ENCODE data around the gene STX16. TPM values are rescaled to one million over a fixed set of nuclear protein-coding genes. Genes with fewer than 3 reads are reported as not detected.

Gene STX16
- total RNA-seq, 1 experiment from 2014 or later, result 89.1 TPM

DNA sequence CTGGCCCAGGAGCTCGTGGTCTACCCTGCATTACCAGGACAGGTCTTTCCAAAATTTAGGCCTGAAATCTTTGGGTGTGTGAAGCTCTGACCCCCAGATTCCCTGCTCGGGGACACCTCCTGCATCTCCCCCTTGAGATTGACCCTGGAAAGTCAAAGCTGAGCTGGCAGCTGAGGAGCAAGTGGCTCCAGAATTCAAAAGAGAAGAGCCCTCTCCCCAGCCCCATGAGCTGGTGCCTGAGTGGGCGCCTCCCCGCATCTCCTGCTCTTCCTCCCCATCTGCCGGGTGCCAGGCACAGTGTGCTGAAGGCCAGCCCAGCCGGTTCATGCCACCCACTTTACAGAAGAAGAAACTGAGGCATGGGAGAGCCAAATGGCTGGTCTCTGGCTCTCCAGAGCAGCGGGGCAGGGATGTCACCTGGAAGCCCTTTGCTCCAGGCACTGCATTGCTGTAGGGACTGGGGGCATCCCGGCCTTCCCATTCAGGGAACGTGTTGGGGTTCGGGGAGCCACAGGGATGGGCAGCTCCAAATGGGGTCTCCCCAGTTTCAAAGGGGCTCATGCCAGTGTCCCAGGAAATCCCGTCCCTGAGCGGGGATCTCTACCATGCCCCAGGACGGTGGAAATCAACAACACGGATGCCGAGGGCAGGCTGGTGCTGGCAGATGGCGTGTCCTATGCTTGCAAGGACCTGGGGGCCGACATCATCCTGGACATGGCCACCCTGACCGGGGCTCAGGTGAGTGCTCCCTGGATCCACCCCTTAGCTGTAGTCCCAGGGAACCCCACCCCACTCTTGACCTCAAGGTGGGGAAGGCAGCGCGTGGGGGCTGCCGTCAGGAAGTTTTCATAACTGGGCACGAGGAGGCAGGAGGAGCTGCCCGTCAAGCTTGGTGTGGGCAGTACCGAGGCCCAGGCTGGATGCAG is 62.0 kb downstream of the STX16 start:
- DNase-seq (ENCODE audit: low spot score) (peak; percentile 9), ATAC-seq (no peak)
- ChIA-PET CTCF (interaction anchor here (0.5 kb wide), 1 partner anchor 58 kb away, joined by 3 read pairs; no protein-coding TSS in a partner anchor), POLR2A (no interaction called here)
- Mint-ChIP-seq H3K9me3 (no peaks in the 10 kb centered on the region), H3K27ac (no peak overlapping the region), H3K27me3 (ENCODE audit: low read depth) (no peaks in the 10 kb centered on the region), H3K36me3 (peaks cover 5% of the 10 kb centered on the region; the same call in 1 of the 2 replicates), H3K4me3 (no peak overlapping the region), H3K4me1 (no peaks in the 10 kb centered on the region)
- TF ChIP-seq, protein P1, sequence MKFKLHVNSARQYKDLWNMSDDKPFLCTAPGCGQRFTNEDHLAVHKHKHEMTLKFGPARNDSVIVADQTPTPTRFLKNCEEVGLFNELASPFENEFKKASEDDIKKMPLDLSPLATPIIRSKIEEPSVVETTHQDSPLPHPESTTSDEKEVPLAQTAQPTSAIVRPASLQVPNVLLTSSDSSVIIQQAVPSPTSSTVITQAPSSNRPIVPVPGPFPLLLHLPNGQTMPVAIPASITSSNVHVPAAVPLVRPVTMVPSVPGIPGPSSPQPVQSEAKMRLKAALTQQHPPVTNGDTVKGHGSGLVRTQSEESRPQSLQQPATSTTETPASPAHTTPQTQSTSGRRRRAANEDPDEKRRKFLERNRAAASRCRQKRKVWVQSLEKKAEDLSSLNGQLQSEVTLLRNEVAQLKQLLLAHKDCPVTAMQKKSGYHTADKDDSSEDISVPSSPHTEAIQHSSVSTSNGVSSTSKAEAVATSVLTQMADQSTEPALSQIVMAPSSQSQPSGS (CRISPR knock-in tag; IDR thresholded peaks at IDR 0.05; ENCODE audit: borderline replicate concordance, low read depth), result no peak
- no peak for TF ChIP-seq GTF2I (CRISPR knock-in tag; conservative IDR thresholded peaks at IDR 0.05)
- TF ChIP-seq ZNF219 (CRISPR knock-in tag; IDR thresholded peaks at IDR 0.05; ENCODE audit: borderline replicate concordance), result no peak
- TF ChIP-seq ELF4 (CRISPR knock-in tag; IDR thresholded peaks at IDR 0.05; ENCODE audit: low read depth), result no peak
- no peak for TF ChIP-seq CREB1 (CRISPR knock-in tag; IDR thresholded peaks at IDR 0.05)
- TF ChIP-seq ZNF232 (CRISPR knock-in tag; IDR thresholded peaks at IDR 0.05), result no peak
- TF ChIP-seq IRF1 (CRISPR knock-in tag; IDR thresholded peaks at IDR 0.05), result no peak
- no peak for TF ChIP-seq ESRRA (CRISPR knock-in tag; IDR thresholded peaks at IDR 0.05; ENCODE audit: borderline replicate concordance)
- TF ChIP-seq ATF3 (CRISPR knock-in tag; conservative IDR thresholded peaks at IDR 0.05), result no peak
- no peak for TF ChIP-seq SOX15 (CRISPR knock-in tag; IDR thresholded peaks at IDR 0.05)

DNA sequence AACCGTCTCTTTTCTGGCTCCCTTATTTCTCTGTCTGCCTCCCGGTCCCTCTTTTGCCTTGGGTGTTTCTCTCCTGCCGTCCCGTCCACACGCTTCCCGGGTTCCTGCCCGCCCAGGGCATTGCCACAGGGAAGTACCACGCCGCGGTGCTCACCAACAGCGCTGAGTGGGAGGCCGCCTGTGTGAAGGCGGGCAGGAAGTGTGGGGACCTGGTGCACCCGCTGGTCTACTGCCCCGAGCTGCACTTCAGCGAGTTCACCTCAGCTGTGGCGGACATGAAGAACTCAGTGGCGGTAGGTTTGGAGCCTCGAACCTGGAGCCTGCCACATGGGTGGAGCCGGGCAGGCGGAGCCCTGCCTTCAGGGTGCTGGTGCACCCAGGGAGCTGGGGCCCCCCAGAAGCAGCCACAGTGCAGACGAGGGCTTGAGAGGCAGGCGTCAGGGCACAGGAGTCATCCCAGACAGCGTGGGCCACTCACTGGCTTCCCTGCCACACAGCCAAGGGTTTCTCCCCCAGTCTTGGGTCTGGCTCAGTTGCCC is 62.8 kb downstream of the STX16 start:
- Mint-ChIP-seq H3K27me3 (ENCODE audit: low read depth) (no peaks in the 10 kb centered on the region), H3K9me3 (no peaks in the 10 kb centered on the region), H3K36me3 (peaks cover 4% of the 10 kb centered on the region; the same call in 1 of the 2 replicates), H3K4me1 (0 out of 2 replicates have a peak, but pooled peaks cover 1% of the 10 kb centered on the region), H3K27ac (peak overlapping the region; percentile 24), H3K4me3 (no peak overlapping the region)
- POLR2A ChIA-PET, result no interaction called here
- no peak for TF ChIP-seq RELA (CRISPR knock-in tag; IDR thresholded peaks at IDR 0.05; ENCODE audit: borderline replicate concordance)
- TF ChIP-seq E2F5 (CRISPR knock-in tag; IDR thresholded peaks at IDR 0.05), result no peak
- no peak for TF ChIP-seq ELF4 (CRISPR knock-in tag; IDR thresholded peaks at IDR 0.05; ENCODE audit: low read depth)
- no peak for TF ChIP-seq NR2C2 (CRISPR knock-in tag; IDR thresholded peaks at IDR 0.05)
- TF ChIP-seq, protein P2, sequence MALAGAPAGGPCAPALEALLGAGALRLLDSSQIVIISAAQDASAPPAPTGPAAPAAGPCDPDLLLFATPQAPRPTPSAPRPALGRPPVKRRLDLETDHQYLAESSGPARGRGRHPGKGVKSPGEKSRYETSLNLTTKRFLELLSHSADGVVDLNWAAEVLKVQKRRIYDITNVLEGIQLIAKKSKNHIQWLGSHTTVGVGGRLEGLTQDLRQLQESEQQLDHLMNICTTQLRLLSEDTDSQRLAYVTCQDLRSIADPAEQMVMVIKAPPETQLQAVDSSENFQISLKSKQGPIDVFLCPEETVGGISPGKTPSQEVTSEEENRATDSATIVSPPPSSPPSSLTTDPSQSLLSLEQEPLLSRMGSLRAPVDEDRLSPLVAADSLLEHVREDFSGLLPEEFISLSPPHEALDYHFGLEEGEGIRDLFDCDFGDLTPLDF (CRISPR knock-in tag; IDR thresholded peaks at IDR 0.05), result no peak
- TF ChIP-seq, protein P3, sequence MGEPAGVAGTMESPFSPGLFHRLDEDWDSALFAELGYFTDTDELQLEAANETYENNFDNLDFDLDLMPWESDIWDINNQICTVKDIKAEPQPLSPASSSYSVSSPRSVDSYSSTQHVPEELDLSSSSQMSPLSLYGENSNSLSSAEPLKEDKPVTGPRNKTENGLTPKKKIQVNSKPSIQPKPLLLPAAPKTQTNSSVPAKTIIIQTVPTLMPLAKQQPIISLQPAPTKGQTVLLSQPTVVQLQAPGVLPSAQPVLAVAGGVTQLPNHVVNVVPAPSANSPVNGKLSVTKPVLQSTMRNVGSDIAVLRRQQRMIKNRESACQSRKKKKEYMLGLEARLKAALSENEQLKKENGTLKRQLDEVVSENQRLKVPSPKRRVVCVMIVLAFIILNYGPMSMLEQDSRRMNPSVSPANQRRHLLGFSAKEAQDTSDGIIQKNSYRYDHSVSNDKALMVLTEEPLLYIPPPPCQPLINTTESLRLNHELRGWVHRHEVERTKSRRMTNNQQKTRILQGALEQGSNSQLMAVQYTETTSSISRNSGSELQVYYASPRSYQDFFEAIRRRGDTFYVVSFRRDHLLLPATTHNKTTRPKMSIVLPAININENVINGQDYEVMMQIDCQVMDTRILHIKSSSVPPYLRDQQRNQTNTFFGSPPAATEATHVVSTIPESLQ (CRISPR knock-in tag; IDR thresholded peaks at IDR 0.05), result no peak
- TF ChIP-seq NR1H2 (CRISPR knock-in tag; IDR thresholded peaks at IDR 0.05), result no peak
- TF ChIP-seq, protein P4, sequence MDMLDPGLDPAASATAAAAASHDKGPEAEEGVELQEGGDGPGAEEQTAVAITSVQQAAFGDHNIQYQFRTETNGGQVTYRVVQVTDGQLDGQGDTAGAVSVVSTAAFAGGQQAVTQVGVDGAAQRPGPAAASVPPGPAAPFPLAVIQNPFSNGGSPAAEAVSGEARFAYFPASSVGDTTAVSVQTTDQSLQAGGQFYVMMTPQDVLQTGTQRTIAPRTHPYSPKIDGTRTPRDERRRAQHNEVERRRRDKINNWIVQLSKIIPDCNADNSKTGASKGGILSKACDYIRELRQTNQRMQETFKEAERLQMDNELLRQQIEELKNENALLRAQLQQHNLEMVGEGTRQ (CRISPR knock-in tag; IDR thresholded peaks at IDR 0.05), result no peak
- no peak for TF ChIP-seq ZNF396 (CRISPR knock-in tag; IDR thresholded peaks at IDR 0.05; ENCODE audit: borderline replicate concordance)
- TF ChIP-seq IRF1 (CRISPR knock-in tag; IDR thresholded peaks at IDR 0.05), result no peak
- no peak for TF ChIP-seq TEAD1 (CRISPR knock-in tag; IDR thresholded peaks at IDR 0.05)
- no peak for TF ChIP-seq FOXJ3 (CRISPR knock-in tag; IDR thresholded peaks at IDR 0.05; ENCODE audit: borderline replicate concordance)
- TF ChIP-seq JUN (CRISPR knock-in tag; IDR thresholded peaks at IDR 0.05), result no peak
- no peak for TF ChIP-seq ZNF263 (CRISPR knock-in tag; IDR thresholded peaks at IDR 0.05; ENCODE audit: low read depth)
- no peak for TF ChIP-seq ERG (CRISPR knock-in tag; IDR thresholded peaks at IDR 0.05)
- DNase-seq (ENCODE audit: low spot score), result peak; percentile 5
- ATAC-seq, result no peak
- CTCF ChIA-PET, result interaction anchor here (0.6 kb wide), 1 partner anchor 232 kb away, joined by 3 read pairs; no protein-coding TSS in a partner anchor

Measured in WTC11 (cell line).